GM18873 (cell line): Measurements from ENCODE around the gene MLNR.

ENCODE experiments used
- ATAC-seq: cut with Tn5 transposase; IDR thresholded peaks from one replicate; pipeline ENCODE4 v1.9.1; 2021; ENCODE audit warnings: mild to moderate bottlenecking, moderate library complexity, moderate number of reproducible peaks; ENCODE audit not compliant: unreplicated experiment, low FRiP score

MLNR gene

GRCh38 chr13:49271264-49271663 is 51.1 kb downstream of the MLNR start:
- no peak for ATAC-seq
